ENCODE results near the gene RLN3. TPM values are rescaled to one million over a fixed set of nuclear protein-coding genes. Genes with fewer than 3 reads are reported as not detected.
A peak's percentile ranks its signal among the peaks of the same experiment; 100 is the strongest.

Gene RLN3
- total RNA-seq, 6 donors from 2014 or later: 0.43 TPM; not detected in 5

GRCh38 chr19:14005349-14006084 is 22.4 kb upstream of the RLN3 start:
- peak overlapping the region; percentile 97 to 100 (median 100) for H3K27ac ChIP-seq
- DNase-seq (peak; percentile 94 to 97), ATAC-seq (ENCODE audit: low FRiP score in 2 of 2) (peak; percentile 84 to 85)
- TF ChIP-seq POLR2AphosphoS5 (IDR thresholded peaks at IDR 0.05): peak in 1 of 2 donors; percentile 19
- no peak for TF ChIP-seq CTCF (IDR thresholded peaks at IDR 0.05)
- TF ChIP-seq EP300 (IDR thresholded peaks at IDR 0.05): peak in 1 of 4 donors; percentile 2
- TF ChIP-seq POLR2A (IDR thresholded peaks at IDR 0.05): peak in 2 of 4 donors; percentile 2 to 68
- no peaks in the 10 kb centered on the region for H3K36me3 ChIP-seq
- 8 to 20% methylated on average over 9 to 25 of the region's 50 CpGs for WGBS, 2 donors
- peaks cover 33 to 42% (median 39%) of the 10 kb centered on the region in 4 donors for H3K4me1 ChIP-seq
- no peaks in the 10 kb centered on the region for H3K9me3 ChIP-seq
- peak overlapping the region; percentile 72 to 91 (median 83) for H3K4me3 ChIP-seq
- no peaks in the 10 kb centered on the region for H3K27me3 ChIP-seq

DNA sequence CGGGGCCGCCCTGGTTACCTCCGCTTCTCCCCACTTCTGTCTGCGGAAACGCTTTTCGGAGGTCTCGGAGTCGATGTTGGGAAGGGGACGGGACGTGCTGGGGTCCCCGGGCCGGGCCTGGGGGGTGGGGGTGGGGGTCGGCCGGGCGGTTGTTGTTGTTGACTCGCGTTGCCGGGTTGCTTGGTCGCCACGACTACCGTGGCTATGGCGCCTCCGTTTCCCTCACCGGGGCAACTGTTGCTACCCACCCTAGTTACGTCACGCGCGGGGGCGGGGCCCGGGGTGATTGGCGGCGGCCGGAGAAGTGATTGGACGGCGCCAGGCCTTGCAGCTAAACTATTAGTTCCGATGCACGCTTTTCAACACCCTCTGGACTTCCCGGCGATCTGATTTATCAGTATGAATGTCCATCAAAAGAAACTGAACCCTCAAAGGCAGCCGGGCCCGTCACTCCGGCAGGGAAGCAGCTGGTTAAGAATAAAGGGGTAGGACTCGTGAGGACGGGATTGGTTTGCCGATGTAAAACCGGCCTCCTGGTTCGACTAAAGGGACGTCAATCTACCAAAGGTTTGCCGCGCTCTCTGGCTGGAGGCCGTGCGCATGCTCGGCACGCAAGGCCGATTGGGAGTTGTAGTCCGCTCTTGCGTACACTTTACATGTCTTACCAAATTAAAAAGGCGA is 21.7 kb upstream of the RLN3 start, which contains the start of gene RFX1:
Gene RFX1, minus strand, starts transcription at position 236 of the 681 bp plus-strand sequence. CDS start 12,477 bp downstream, outside the sequence.
- no peaks in the 10 kb centered on the region for H3K36me3 ChIP-seq
- peak within 1 kb of the TSS; percentile 72 to 91 (median 83) for H3K4me3 ChIP-seq
- ATAC-seq (ENCODE audit: low FRiP score in 2 of 2): peak; percentile 91 to 97
- peak within 1 kb of the TSS; percentile 97 to 100 (median 100) for H3K27ac ChIP-seq
- H3K27me3 ChIP-seq: no peaks in the 10 kb centered on the region
- peak in 1 of 6 experiments; percentile 4 for TF ChIP-seq CTCF (IDR thresholded peaks at IDR 0.05)
- TF ChIP-seq EP300 (IDR thresholded peaks at IDR 0.05): no peak
- peaks cover 33 to 42% (median 39%) of the 10 kb centered on the region in 4 donors for H3K4me1 ChIP-seq
- DNase-seq: peak; percentile 98 to 100
- H3K9me3 ChIP-seq: no peaks in the 10 kb centered on the region
- WGBS, 2 donors: 0% methylated on average over 19 to 30 of the region's 58 CpGs

- Histone ChIP-seq H3K36me3 (no peaks in the 10 kb centered on the region), H3K27ac (peak overlapping the region; percentile 97 to 100 (median 100)), H3K4me3 (peak overlapping the region; percentile 42 to 85 (median 76)), H3K27me3 (no peaks in the 10 kb centered on the region), H3K9me3 (no peaks in the 10 kb centered on the region), H3K4me1 (peaks cover 33 to 41% (median 36%) of the 10 kb centered on the region in 4 donors)
- WGBS, 2 donors: 7 to 28% methylated on average over 8 to 37 of the region's 56 CpGs
- ATAC-seq (ENCODE audit: low FRiP score in 2 of 2): peak; percentile 70 to 72
- peak; percentile 77 to 96 for DNase-seq
- TF ChIP-seq EP300 (IDR thresholded peaks at IDR 0.05): no peak
- TF ChIP-seq CTCF (IDR thresholded peaks at IDR 0.05): peak in 3 of 6 experiments; percentile 15 to 38 (median 36)
- peak; percentile 76 to 87 for TF ChIP-seq POLR2AphosphoS5 (IDR thresholded peaks at IDR 0.05)
- TF ChIP-seq POLR2A (IDR thresholded peaks at IDR 0.05): peak in 3 of 4 donors; percentile 4 to 83 (median 80)
Measured at GRCh38 chr19:14006766-14007562, 21.0 kb upstream of the RLN3 start.

DNA sequence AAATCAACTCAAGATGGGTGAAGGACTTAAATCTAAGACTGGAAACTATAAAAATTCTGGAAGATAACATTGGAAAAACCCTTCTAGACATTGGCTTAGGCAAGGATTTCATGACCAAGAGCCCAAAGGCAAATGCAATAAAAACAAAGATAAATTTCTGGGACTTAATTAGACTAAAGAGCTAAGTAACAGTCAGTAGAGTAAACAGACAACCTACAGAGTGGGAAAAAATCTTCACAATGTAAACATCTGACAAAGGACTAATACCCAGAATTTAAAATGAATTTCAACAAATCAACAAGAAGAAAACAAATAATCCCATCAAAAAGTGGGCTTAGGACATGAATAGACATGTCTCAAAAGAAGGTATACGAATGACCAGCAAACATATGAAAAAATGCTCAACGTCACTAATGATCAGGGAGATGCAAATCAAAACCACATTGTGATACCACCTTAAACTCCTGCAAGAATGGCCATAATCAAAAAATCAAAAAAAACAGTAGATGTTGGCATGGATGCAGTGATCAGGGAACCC is 15.5 kb upstream of the RLN3 start:
- no peak for TF ChIP-seq EP300 (IDR thresholded peaks at IDR 0.05)
- TF ChIP-seq CTCF (IDR thresholded peaks at IDR 0.05): no peak
- no peak for ATAC-seq (ENCODE audit: low FRiP score in 2 of 2)
- Histone ChIP-seq H3K27me3 (no peaks in the 10 kb centered on the region), H3K4me3 (no peak overlapping the region), H3K27ac (no peak overlapping the region), H3K9me3 (no peaks in the 10 kb centered on the region), H3K36me3 (no peaks in the 10 kb centered on the region), H3K4me1 (peaks cover 0 to 3% (median under 1%) of the 10 kb centered on the region in 4 donors)
- WGBS, 2 donors: 84 to 100% methylated on average over 2 of the region's 2 CpGs
- DNase-seq: no peak
